HepG2 (cell line): Measurements from ENCODE around the gene NEK9. TPM values are rescaled to one million over a fixed set of nuclear protein-coding genes. Genes with fewer than 3 reads are reported as not detected.

Experiments
- ATAC-seq: fragments of 200-7000 bp; cut with Tn5 transposase; 3 replicates; pipeline ENCODE4 v1.9.1; 2020; ENCODE audit warnings: mild to moderate bottlenecking, moderate library complexity
- BruUV-seq: library from RNA; stranded (reverse); fragments of 400-500 nt; replicated peaks from 2 replicates; lab custom pipeline; 2021; lab: Mats Ljungman, UMichigan
- CTCF ChIA-PET: fragments of 300-600 bp; formaldehyde crosslinking; extraction: SDS; loops from one replicate; lab custom pipeline; 2021; ENCODE audit warnings: low total read pairs, inconsistent platforms, low intra/inter-chr PET ratio; lab: Yijun Ruan, JAX
- POLR2A ChIA-PET: fragments of 350-600 bp; sonication (Branson Sonifier 250); formaldehyde crosslinking; loops from one replicate; lab custom pipeline; 2020; ENCODE audit warnings: antibody characterized with exemption, inconsistent platforms; lab: Yijun Ruan, JAX
- DNase-seq: peaks from one replicate; pipeline ENCODE4 v3.0.0-alpha.2; 2015; ENCODE audit warnings: low spot score
- FAIRE-seq: peaks from 3 replicates; lab custom pipeline; 2011; peaks lifted over from hg19 to GRCh38; lab: Jason Lieb, UNC
- H2AFZ ChIP-seq: one replicate; pipeline ENCODE4 v1.6.1; 2011; ENCODE audit warnings: low read length, inconsistent platforms
- H3K27ac ChIP-seq: fragments of 300-600 bp; 3 replicates; pipeline ENCODE4 v1.8.0; 2011; ENCODE audit warnings: mixed run types, mild to moderate bottlenecking, mixed read lengths, low read length, inconsistent platforms; ENCODE audit not compliant: insufficient read depth; ENCODE audit errors: extremely low read length
- H3K27me3 ChIP-seq, 2 experiments: fragments of 200-600 bp in 1 of 2; 2 replicates in 1 of 2; 3 replicates in 1 of 2; pipeline versions ENCODE4 v1.6.0 to v1.8.0; 2011; ENCODE audit warnings: low read length in 2 of 2, mild to moderate bottlenecking in 2 of 2, moderate library complexity in 2 of 2, inconsistent platforms in 1 of 2; ENCODE audit not compliant: insufficient read depth in 2 of 2, control insufficient read depth in 1 of 2
- H3K36me3 ChIP-seq, 2 experiments: fragments of 200-600 bp in 1 of 2; replicated peaks in 1 of 2; 2 replicates in 1 of 2; 3 replicates in 1 of 2; pipeline versions ENCODE4 v1.5.1 to v1.8.0; 2011; ENCODE audit warnings: low read length in 2 of 2, inconsistent platforms in 1 of 2; ENCODE audit not compliant: insufficient read depth in 2 of 2, control insufficient read depth in 1 of 2
- H3K4me1 ChIP-seq: 2 replicates; pipeline ENCODE4 v1.5.1; 2012; ENCODE audit warnings: low read length, inconsistent platforms; ENCODE audit not compliant: insufficient read depth
- H3K4me2 ChIP-seq: 2 replicates; pipeline ENCODE4 v1.6.0; 2011; ENCODE audit warnings: low read depth, low read length, inconsistent platforms
- H3K4me3 ChIP-seq, 3 experiments: fragments of 200-600 bp in 1 of 3; sonication (generic), shearing (Covaris generic) in 1 of 3; replicated peaks in 1 of 3; 2 replicates each; pipeline ENCODE4 v1.5.1; 2011 to 2016; ENCODE audit warnings: low read length in 3 of 3, inconsistent platforms in 2 of 3, low read depth in 2 of 3, mild to moderate bottlenecking in 2 of 3, control low read depth in 1 of 3, mixed read lengths in 1 of 3; ENCODE audit not compliant: insufficient read depth in 1 of 3
- H3K79me2 ChIP-seq: one replicate; pipeline ENCODE4 v1.6.1; 2011; ENCODE audit warnings: low read length, inconsistent platforms; ENCODE audit not compliant: insufficient read depth
- H3K9ac ChIP-seq: 2 replicates; pipeline ENCODE4 v1.6.0; 2011; ENCODE audit warnings: mild to moderate bottlenecking, low read depth, low read length, inconsistent platforms; ENCODE audit not compliant: insufficient read depth
- H3K9me3 ChIP-seq: 2 replicates; pipeline ENCODE4 v1.5.1; 2012; ENCODE audit warnings: mild to moderate bottlenecking, low read length
- H4K20me1 ChIP-seq: 2 replicates; pipeline ENCODE4 v1.6.0; 2011; ENCODE audit warnings: inconsistent platforms, mild to moderate bottlenecking, low read length, moderate library complexity; ENCODE audit not compliant: insufficient read depth
- CTCF ChIP-seq: sonication (generic); formaldehyde crosslinking; IDR thresholded peaks from 2 replicates; pipeline ENCODE4 v1.5.0; 2020; ENCODE audit warnings: mild to moderate bottlenecking, missing genetic modification reagents, moderate library complexity
- SAP130 ChIP-seq: IDR thresholded peaks from 2 replicates; pipeline ENCODE4 v1.6.1; 2016; ENCODE audit warnings: low read depth
- SMC3 ChIP-seq: IDR thresholded peaks from 2 replicates; pipeline ENCODE4 v1.6.1; 2011; ENCODE audit warnings: low read length, improper control_type of control experiment
- STAG1 ChIP-seq: sonication (generic); formaldehyde crosslinking; IDR thresholded peaks from 2 replicates; pipeline ENCODE4 v1.4.0; 2020; ENCODE audit warnings: missing genetic modification reagents
- ZBTB4 ChIP-seq: sonication (generic); formaldehyde crosslinking; IDR thresholded peaks from 2 replicates; pipeline ENCODE4 v1.4.0; 2020; ENCODE audit warnings: missing genetic modification reagents, mild to moderate bottlenecking, borderline replicate concordance
- ZNF703 ChIP-seq: sonication (generic); formaldehyde crosslinking; IDR thresholded peaks from 2 replicates; pipeline ENCODE4 v1.5.1; 2020; ENCODE audit warnings: missing genetic modification reagents, mild to moderate bottlenecking, moderate library complexity, borderline replicate concordance
- in situ Hi-C: cut with HindIII; loops from 2 replicates; pipeline ENCODE4 v1.10.0; 2017; ENCODE audit warnings: low pct_unique_long_range_greater_than_20kb; ENCODE audit not compliant: extremely low pct_ligation_motif_present
- intact Hi-C: fragments of 100-400 bp; cut with micrococcal nuclease; formaldehyde crosslinking; loops from one replicate; pipeline ENCODE4 v1.10.0; 2022; ENCODE audit not compliant: unreplicated experiment
- polyA plus RNA-seq, 8 experiments: library from polyadenylated mRNA; depleted of rRNA in 3 of 8; stranded (reverse) in 7 of 8; unstranded in 1 of 8; fragments of >200 nt; fragmentation: Illumina TruSeq in 4 of 8; extraction: Trizol in 4 of 8; gene quantifications; 2 replicates each; pipeline versions ENCODE4 v1.2.1 to v1.2.3, GENCODE V29; 2011 to 2016; ENCODE audit warnings: low read depth in 4 of 8, missing spikeins in 1 of 8, mixed read lengths in 1 of 8; ENCODE audit not compliant: insufficient read depth in 1 of 8
- total RNA-seq, 5 experiments: library from RNA; depleted of rRNA; stranded (reverse); fragments of >200 nt; fragmentation: Illumina TruSeq; extraction: Trizol; gene quantifications; 2 replicates each; pipeline ENCODE4 v1.2.3, GENCODE V29; 2016; ENCODE audit warnings: low read depth in 1 of 5

Gene NEK9
- total and polyA plus RNA-seq, 2 of the 13 experiments (the other 11 are each of a cell fraction or from before 2014, with no cell fraction given), result 16.5 to 27.3 TPM

GRCh38 chr14:75142494-75142893 is 15.6 kb upstream of the NEK9 start (continued):
- TF ChIP-seq ZBTB4 (CRISPR knock-in tag), result no peak

GRCh38 chr14:75141967-75142366 is 15.1 kb upstream of the NEK9 start:
- Histone ChIP-seq H3K4me2 (no peak overlapping the region), H4K20me1 (no peaks in the 10 kb centered on the region), H3K36me3 (peaks cover 0 to 22% of the 10 kb centered on the region in 2 experiments), H3K27me3 (no peaks in the 10 kb centered on the region), H3K79me2 (peaks cover 34% of the 10 kb centered on the region), H3K4me1 (peaks cover 23% of the 10 kb centered on the region)
- in situ Hi-C loops, result no loop called here
- CTCF ChIA-PET, result interaction anchor here (1.2 to 1.4 kb wide), 4 partner anchors 153 to 162 kb away, joined by 3 to 5 read pairs (median 4); no protein-coding TSS in a partner anchor
- FAIRE-seq, result peak; percentile 60
- TF ChIP-seq STAG1 (CRISPR knock-in tag) (peak; percentile 72), CTCF (CRISPR knock-in tag) (peak; percentile 61), SAP130 (CRISPR knock-in tag) (0 out of 2 replicates have a peak, but pooled peaks have one; percentile 12), SMC3 (peak; percentile 53; the same call in 1 of the 2 replicates), ZNF703 (CRISPR knock-in tag) (no peak)
- TF ChIP-seq, all 625 proteins: peak for 4
- Histone ChIP-seq H3K4me3 (no peak overlapping the region), H2AFZ (no peak overlapping the region), H3K9me3 (no peaks in the 10 kb centered on the region), H3K27ac (no peak overlapping the region), H3K9ac (no peak overlapping the region)
- intact Hi-C loops, result no loop called here
- ATAC-seq (peak; percentile 50; the same call in 2 of the 3 replicates), DNase-seq (peak; percentile 42)
- POLR2A ChIA-PET, result no interaction called here
- no TSS peak for BruUV-seq
